HEK293 (cell line): ENCODE measurements around the gene ANKRD6.

Source experiments
- CTCF ChIA-PET: fragments of 350-600 bp; formaldehyde crosslinking; extraction: SDS; loops from one replicate; lab custom pipeline; 2021; ENCODE audit warnings: antibody characterized with exemption; lab: Yijun Ruan, JAX
- POLR2A ChIA-PET: fragments of 300-600 bp; formaldehyde crosslinking; extraction: SDS; loops from one replicate; lab custom pipeline; 2020; ENCODE audit warnings: antibody characterized with exemption, inconsistent platforms; lab: Yijun Ruan, JAX
- H3K27ac ChIP-seq: fragments of 200-500 bp; sonication (Bioruptor generic); 2 replicates; pipeline ENCODE4 v1.5.1; 2014; ENCODE audit warnings: low read depth, low read length, control low read depth, inconsistent platforms; ENCODE audit errors: extremely low read depth
- H3K36me3 ChIP-seq, 2 experiments: fragments of 200-500 bp in 1 of 2; sonication (Bioruptor generic) in 1 of 2; 1 replicate in 1 of 2; 2 replicates in 1 of 2; pipeline ENCODE4 v1.5.1; 2014 to 2017; ENCODE audit warnings: inconsistent platforms in 2 of 2, low read length in 2 of 2; ENCODE audit not compliant: control insufficient read depth in 2 of 2, insufficient read depth in 1 of 2
- H3K4me1 ChIP-seq: fragments of 200-500 bp; sonication (Bioruptor generic); 2 replicates; pipeline ENCODE4 v1.5.1; 2014; ENCODE audit warnings: mild to moderate bottlenecking, low read length, inconsistent platforms; ENCODE audit not compliant: control insufficient read depth, insufficient read depth
- H3K4me3 ChIP-seq: 2 replicates; pipeline ENCODE4 v1.5.1; 2011; ENCODE audit warnings: low read depth, mild to moderate bottlenecking, control low read depth, low read length, moderate library complexity
- H3K9me3 ChIP-seq: fragments of 200-500 bp; sonication (Bioruptor generic); 2 replicates; pipeline ENCODE4 v1.5.1; 2014; ENCODE audit warnings: low read depth, low read length, inconsistent platforms; ENCODE audit not compliant: control insufficient read depth, insufficient read depth
- YY2 ChIP-seq: fragments of 450-650 bp; formaldehyde crosslinking; IDR thresholded peaks from 2 replicates; pipeline ENCODE4 v1.5.1; 2016; ENCODE audit warnings: missing biosample characterization, missing genetic modification characterization
- ZFHX2 ChIP-seq: fragments of 450-650 bp; formaldehyde crosslinking; conservative IDR thresholded peaks from 2 replicates; pipeline ENCODE4 v1.5.1; 2016; ENCODE audit warnings: missing biosample characterization, missing genetic modification characterization
- ZFP41 ChIP-seq: fragments of 450-650 bp; formaldehyde crosslinking; IDR thresholded peaks from 2 replicates; pipeline ENCODE4 v1.5.1; 2016; ENCODE audit warnings: missing biosample characterization, missing genetic modification characterization, borderline replicate concordance
- ZNF121 ChIP-seq: fragments of 450-650 bp; formaldehyde crosslinking; IDR thresholded peaks from 2 replicates; pipeline ENCODE4 v1.5.1; 2016; ENCODE audit warnings: missing biosample characterization, missing genetic modification characterization
- ZNF132 ChIP-seq: fragments of 450-650 bp; formaldehyde crosslinking; IDR thresholded peaks from 2 replicates; pipeline ENCODE4 v1.5.1; 2017; ENCODE audit warnings: missing biosample characterization, missing genetic modification characterization, borderline replicate concordance
- ZNF2 ChIP-seq: fragments of 450-650 bp; formaldehyde crosslinking; IDR thresholded peaks from 2 replicates; pipeline ENCODE4 v1.5.1; 2016; ENCODE audit warnings: missing biosample characterization, missing genetic modification characterization
- ZNF211 ChIP-seq: fragments of 450-650 bp; formaldehyde crosslinking; IDR thresholded peaks from 2 replicates; pipeline ENCODE4 v1.5.1; 2016; ENCODE audit warnings: low read depth, missing biosample characterization, missing genetic modification characterization
- ZNF366 ChIP-seq: fragments of 450-650 bp; formaldehyde crosslinking; conservative IDR thresholded peaks from 2 replicates; pipeline ENCODE4 v1.5.1; 2016; ENCODE audit warnings: missing biosample characterization, missing genetic modification characterization
- ZNF510 ChIP-seq: fragments of 450-650 bp; formaldehyde crosslinking; IDR thresholded peaks from 2 replicates; pipeline ENCODE4 v1.5.1; 2018; ENCODE audit warnings: mild to moderate bottlenecking, missing genetic modification characterization, missing biosample characterization; ENCODE audit not compliant: insufficient replicate concordance
- ZNF549 ChIP-seq: fragments of 450-650 bp; IDR thresholded peaks from 2 replicates; pipeline ENCODE4 v1.5.1; 2018; ENCODE audit warnings: missing biosample characterization, missing genetic modification characterization, mild to moderate bottlenecking, inconsistent platforms, moderate library complexity
- ZNF585B ChIP-seq: fragments of 450-650 bp; formaldehyde crosslinking; IDR thresholded peaks from 2 replicates; pipeline ENCODE4 v1.5.1; 2016; ENCODE audit warnings: missing biosample characterization, missing genetic modification characterization
- ZNF660 ChIP-seq: fragments of 450-650 bp; IDR thresholded peaks from 2 replicates; pipeline ENCODE4 v1.5.1; 2018; ENCODE audit warnings: missing biosample characterization, mild to moderate bottlenecking, missing genetic modification characterization
- ZNF768 ChIP-seq: fragments of 450-650 bp; formaldehyde crosslinking; IDR thresholded peaks from 2 replicates; pipeline ENCODE4 v1.5.1; 2018; ENCODE audit warnings: missing biosample characterization, mild to moderate bottlenecking, missing genetic modification characterization
- ZNF776 ChIP-seq: fragments of 450-650 bp; formaldehyde crosslinking; IDR thresholded peaks from 2 replicates; pipeline ENCODE4 v1.5.0; 2017; ENCODE audit warnings: missing biosample characterization, missing genetic modification characterization, borderline replicate concordance
- TF ChIP-seq, protein P1 (sequence below): fragments of 450-650 bp; formaldehyde crosslinking; IDR thresholded peaks from 2 replicates; pipeline ENCODE4 v1.5.1; 2016; ENCODE audit warnings: missing biosample characterization, missing genetic modification characterization, borderline replicate concordance
- TF ChIP-seq, protein P2 (sequence below): fragments of 450-650 bp; formaldehyde crosslinking; IDR thresholded peaks from 2 replicates; pipeline ENCODE4 v1.5.1; 2016; ENCODE audit warnings: missing biosample characterization, missing genetic modification characterization
- TF ChIP-seq, protein P3 (sequence below): fragments of 450-650 bp; formaldehyde crosslinking; IDR thresholded peaks from 2 replicates; pipeline ENCODE4 v1.5.1; 2016; ENCODE audit warnings: missing biosample characterization, missing genetic modification characterization
- TF ChIP-seq, protein P4 (sequence below): fragments of 450-650 bp; formaldehyde crosslinking; IDR thresholded peaks from 2 replicates; pipeline ENCODE4 v1.5.0; 2017; ENCODE audit warnings: missing biosample characterization, missing genetic modification characterization, borderline replicate concordance
- TF ChIP-seq, protein P5 (sequence below): fragments of 450-650 bp; formaldehyde crosslinking; IDR thresholded peaks from 2 replicates; pipeline ENCODE4 v1.5.1; 2017; ENCODE audit warnings: missing biosample characterization, missing genetic modification characterization
- TF ChIP-seq, protein P6 (sequence below): IDR thresholded peaks from 2 replicates; pipeline ENCODE4 v1.6.1; 2011; ENCODE audit warnings: mild to moderate bottlenecking, low read depth, low read length, borderline replicate concordance

Gene ANKRD6

DNA sequence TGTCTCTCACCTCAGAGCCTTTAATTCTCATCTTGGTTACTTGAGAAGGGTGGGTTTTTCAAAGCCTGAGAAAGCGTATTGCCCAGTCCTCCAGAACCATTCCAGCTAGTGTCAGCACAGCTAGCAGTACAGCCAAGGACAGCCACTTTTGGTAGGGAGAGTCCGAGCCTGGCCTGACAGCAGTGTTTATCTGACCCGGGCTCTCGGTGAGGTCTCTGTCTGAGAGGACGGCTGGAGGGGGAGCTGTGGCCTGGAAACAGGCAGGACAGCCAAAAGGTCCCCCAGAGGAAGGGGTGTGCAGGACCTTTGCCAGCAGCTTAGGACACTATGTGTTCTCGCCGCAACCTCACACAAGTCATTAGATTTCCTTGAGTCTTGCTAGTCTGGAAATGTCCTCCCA is 166.8 kb downstream of the ANKRD6 start (continued):
- TF ChIP-seq, protein P1, sequence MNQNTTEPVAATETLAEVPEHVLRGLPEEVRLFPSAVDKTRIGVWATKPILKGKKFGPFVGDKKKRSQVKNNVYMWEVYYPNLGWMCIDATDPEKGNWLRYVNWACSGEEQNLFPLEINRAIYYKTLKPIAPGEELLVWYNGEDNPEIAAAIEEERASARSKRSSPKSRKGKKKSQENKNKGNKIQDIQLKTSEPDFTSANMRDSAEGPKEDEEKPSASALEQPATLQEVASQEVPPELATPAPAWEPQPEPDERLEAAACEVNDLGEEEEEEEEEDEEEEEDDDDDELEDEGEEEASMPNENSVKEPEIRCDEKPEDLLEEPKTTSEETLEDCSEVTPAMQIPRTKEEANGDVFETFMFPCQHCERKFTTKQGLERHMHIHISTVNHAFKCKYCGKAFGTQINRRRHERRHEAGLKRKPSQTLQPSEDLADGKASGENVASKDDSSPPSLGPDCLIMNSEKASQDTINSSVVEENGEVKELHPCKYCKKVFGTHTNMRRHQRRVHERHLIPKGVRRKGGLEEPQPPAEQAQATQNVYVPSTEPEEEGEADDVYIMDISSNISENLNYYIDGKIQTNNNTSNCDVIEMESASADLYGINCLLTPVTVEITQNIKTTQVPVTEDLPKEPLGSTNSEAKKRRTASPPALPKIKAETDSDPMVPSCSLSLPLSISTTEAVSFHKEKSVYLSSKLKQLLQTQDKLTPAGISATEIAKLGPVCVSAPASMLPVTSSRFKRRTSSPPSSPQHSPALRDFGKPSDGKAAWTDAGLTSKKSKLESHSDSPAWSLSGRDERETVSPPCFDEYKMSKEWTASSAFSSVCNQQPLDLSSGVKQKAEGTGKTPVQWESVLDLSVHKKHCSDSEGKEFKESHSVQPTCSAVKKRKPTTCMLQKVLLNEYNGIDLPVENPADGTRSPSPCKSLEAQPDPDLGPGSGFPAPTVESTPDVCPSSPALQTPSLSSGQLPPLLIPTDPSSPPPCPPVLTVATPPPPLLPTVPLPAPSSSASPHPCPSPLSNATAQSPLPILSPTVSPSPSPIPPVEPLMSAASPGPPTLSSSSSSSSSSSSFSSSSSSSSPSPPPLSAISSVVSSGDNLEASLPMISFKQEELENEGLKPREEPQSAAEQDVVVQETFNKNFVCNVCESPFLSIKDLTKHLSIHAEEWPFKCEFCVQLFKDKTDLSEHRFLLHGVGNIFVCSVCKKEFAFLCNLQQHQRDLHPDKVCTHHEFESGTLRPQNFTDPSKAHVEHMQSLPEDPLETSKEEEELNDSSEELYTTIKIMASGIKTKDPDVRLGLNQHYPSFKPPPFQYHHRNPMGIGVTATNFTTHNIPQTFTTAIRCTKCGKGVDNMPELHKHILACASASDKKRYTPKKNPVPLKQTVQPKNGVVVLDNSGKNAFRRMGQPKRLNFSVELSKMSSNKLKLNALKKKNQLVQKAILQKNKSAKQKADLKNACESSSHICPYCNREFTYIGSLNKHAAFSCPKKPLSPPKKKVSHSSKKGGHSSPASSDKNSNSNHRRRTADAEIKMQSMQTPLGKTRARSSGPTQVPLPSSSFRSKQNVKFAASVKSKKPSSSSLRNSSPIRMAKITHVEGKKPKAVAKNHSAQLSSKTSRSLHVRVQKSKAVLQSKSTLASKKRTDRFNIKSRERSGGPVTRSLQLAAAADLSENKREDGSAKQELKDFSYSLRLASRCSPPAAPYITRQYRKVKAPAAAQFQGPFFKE = no peak
- TF ChIP-seq, protein P2, sequence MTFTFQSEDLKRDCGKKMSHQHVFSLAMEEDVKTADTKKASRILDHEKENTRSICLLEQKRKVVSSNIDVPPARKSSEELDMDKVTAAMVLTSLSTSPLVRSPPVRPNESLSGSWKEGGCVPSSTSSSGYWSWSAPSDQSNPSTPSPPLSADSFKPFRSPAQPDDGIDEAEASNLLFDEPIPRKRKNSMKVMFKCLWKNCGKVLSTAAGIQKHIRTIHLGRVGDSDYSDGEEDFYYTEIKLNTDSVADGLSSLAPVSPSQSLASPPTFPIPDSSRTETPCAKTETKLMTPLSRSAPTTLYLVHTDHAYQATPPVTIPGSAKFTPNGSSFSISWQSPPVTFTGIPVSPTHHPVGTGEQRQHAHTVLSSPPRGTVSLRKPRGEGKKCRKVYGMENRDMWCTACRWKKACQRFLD = no peak
- TF ChIP-seq ZNF211 = no peak

DNA sequence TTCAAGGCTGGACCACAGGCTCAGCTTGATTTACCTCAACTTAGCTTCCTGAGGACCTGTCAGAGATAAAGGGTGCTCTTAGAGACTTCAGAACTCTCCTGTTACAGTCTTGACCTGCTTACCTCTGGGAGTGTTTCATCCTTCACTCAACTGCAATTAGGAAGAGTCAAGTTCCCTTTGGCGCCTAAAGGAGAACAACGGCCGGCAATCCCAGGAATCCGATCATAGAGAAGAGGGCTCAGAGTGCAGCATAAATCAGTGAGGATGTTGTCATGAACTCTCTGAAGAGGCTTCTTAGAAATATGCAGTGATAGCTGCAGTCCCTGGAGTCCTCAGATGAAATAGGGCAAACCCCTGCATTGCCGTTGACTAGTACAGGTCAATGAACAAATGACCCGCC is 169.2 kb downstream of the ANKRD6 start:
- peaks cover 0 to 6% of the 10 kb centered on the region in 2 experiments; a peak in 2 of 3 replicates for H3K36me3 ChIP-seq
- ChIA-PET POLR2A (no interaction called here), CTCF (interaction anchor here (0.6 kb wide), 1 partner anchor 609 kb away, joined by 3 read pairs; no protein-coding TSS in a partner anchor)
- H3K9me3 ChIP-seq = no peaks in the 10 kb centered on the region
- H3K4me3 ChIP-seq = no peak overlapping the region
- H3K27ac ChIP-seq = no peak overlapping the region
- TF ChIP-seq ZNF121 (no peak), ZNF768 (tag by site-specific recombination) (no peak), YY2 (no peak)
- TF ChIP-seq, all 188 proteins: peak for 0
- H3K4me1 ChIP-seq = no peaks in the 10 kb centered on the region

DNA sequence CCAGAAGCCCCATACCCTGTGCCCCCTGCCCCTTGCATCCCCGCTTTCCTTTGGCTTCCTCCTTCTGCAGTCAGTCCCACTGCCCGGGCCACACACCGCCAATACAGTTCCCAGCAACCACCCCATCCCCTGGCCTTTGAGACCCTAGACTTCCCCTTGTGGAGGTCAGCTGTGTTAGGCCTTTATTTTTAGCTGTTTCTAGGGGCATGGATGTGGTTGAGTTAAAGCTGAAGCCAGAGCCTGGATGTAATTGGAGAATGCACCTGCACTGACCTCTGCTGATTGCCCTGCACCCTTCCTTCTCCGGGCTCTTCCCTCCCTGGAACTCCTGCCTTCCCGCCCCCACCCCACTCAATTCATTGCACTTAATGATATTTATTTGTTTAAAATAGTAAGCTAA is 171.7 kb downstream of the ANKRD6 start:
- Histone ChIP-seq H3K4me3 (no peak overlapping the region), H3K4me1 (no peaks in the 10 kb centered on the region), H3K27ac (no peak overlapping the region), H3K9me3 (no peaks in the 10 kb centered on the region), H3K36me3 (peaks cover 0 to 10% of the 10 kb centered on the region in 2 experiments; a peak in 2 of 3 replicates)
- ChIA-PET CTCF (interaction anchor here (0.9 to 2.9 kb wide), 3 partner anchors 170 to 232 kb away, joined by 3 to 14 read pairs (median 5); no protein-coding TSS in a partner anchor), POLR2A (interaction anchor here (0.5 to 0.6 kb wide), 5 partner anchors 35 to 684 kb away, joined by 3 to 5 read pairs (median 5); no protein-coding TSS in a partner anchor)
- TF ChIP-seq, protein P3, sequence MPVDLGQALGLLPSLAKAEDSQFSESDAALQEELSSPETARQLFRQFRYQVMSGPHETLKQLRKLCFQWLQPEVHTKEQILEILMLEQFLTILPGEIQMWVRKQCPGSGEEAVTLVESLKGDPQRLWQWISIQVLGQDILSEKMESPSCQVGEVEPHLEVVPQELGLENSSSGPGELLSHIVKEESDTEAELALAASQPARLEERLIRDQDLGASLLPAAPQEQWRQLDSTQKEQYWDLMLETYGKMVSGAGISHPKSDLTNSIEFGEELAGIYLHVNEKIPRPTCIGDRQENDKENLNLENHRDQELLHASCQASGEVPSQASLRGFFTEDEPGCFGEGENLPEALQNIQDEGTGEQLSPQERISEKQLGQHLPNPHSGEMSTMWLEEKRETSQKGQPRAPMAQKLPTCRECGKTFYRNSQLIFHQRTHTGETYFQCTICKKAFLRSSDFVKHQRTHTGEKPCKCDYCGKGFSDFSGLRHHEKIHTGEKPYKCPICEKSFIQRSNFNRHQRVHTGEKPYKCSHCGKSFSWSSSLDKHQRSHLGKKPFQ (tag by site-specific recombination) = no peak
- TF ChIP-seq, protein P4, sequence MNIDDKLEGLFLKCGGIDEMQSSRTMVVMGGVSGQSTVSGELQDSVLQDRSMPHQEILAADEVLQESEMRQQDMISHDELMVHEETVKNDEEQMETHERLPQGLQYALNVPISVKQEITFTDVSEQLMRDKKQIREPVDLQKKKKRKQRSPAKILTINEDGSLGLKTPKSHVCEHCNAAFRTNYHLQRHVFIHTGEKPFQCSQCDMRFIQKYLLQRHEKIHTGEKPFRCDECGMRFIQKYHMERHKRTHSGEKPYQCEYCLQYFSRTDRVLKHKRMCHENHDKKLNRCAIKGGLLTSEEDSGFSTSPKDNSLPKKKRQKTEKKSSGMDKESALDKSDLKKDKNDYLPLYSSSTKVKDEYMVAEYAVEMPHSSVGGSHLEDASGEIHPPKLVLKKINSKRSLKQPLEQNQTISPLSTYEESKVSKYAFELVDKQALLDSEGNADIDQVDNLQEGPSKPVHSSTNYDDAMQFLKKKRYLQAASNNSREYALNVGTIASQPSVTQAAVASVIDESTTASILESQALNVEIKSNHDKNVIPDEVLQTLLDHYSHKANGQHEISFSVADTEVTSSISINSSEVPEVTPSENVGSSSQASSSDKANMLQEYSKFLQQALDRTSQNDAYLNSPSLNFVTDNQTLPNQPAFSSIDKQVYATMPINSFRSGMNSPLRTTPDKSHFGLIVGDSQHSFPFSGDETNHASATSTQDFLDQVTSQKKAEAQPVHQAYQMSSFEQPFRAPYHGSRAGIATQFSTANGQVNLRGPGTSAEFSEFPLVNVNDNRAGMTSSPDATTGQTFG (tag by site-specific recombination) = no peak
- TF ChIP-seq ZNF132 (tag by site-specific recombination) (no peak), ZNF660 (no peak), ZNF585B (no peak), ZNF510 (tag by site-specific recombination) (no peak), ZFP41 (no peak), ZNF549 (tag by site-specific recombination) (no peak), ZNF2 (tag by site-specific recombination) (no peak), ZNF366 (tag by site-specific recombination) (no peak), ZNF776 (tag by site-specific recombination) (no peak), ZFHX2 (tag by site-specific recombination) (no peak)
- TF ChIP-seq, protein P5, sequence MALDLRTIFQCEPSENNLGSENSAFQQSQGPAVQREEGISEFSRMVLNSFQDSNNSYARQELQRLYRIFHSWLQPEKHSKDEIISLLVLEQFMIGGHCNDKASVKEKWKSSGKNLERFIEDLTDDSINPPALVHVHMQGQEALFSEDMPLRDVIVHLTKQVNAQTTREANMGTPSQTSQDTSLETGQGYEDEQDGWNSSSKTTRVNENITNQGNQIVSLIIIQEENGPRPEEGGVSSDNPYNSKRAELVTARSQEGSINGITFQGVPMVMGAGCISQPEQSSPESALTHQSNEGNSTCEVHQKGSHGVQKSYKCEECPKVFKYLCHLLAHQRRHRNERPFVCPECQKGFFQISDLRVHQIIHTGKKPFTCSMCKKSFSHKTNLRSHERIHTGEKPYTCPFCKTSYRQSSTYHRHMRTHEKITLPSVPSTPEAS (tag by site-specific recombination) = no peak
- TF ChIP-seq, protein P6, sequence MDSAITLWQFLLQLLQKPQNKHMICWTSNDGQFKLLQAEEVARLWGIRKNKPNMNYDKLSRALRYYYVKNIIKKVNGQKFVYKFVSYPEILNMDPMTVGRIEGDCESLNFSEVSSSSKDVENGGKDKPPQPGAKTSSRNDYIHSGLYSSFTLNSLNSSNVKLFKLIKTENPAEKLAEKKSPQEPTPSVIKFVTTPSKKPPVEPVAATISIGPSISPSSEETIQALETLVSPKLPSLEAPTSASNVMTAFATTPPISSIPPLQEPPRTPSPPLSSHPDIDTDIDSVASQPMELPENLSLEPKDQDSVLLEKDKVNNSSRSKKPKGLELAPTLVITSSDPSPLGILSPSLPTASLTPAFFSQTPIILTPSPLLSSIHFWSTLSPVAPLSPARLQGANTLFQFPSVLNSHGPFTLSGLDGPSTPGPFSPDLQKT = no peak
